ENCODE results near the gene TAF5. TPM values are rescaled to one million over a fixed set of nuclear protein-coding genes. Genes with fewer than 3 reads are reported as not detected.
"Not testable (repeated sequence)": the region's sequence is repeated elsewhere in the genome, so short reads cannot be mapped to it uniquely, and the experiment has no call there.

Gene TAF5
- total RNA-seq = 4.1 TPM

GRCh38 chr10:103367782-103368518, at the start of gene TAF5:
Gene TAF5, plus strand, starts transcription at chr10:103367976. Its CDS starts 14 bp downstream, at chr10:103367990.
- DNase-seq = peak; percentile 98

- DNase-seq = no peak
Measured at GRCh38 chr10:103327906-103328305, 39.9 kb upstream of the TAF5 start.

- DNase-seq = peak; percentile 37
Measured at GRCh38 chr10:103333934-103334520, 33.7 kb upstream of the TAF5 start.

GRCh38 chr10:103334567-103334966, 33.2 kb upstream of the TAF5 start:
- DNase-seq = no peak

- DNase-seq = no peak
Measured at GRCh38 chr10:103336370-103336769, 31.4 kb upstream of the TAF5 start.

- DNase-seq = peak; percentile 3
Measured at GRCh38 chr10:103350175-103350516, 17.6 kb upstream of the TAF5 start.

- DNase-seq = peak; percentile 95
Measured at GRCh38 chr10:103350517-103351260, 17.1 kb upstream of the TAF5 start, which contains the start of gene PCGF6. Gene PCGF6, minus strand, starts transcription at chr10:103351140. Its CDS starts 74 bp downstream, at chr10:103351066.

- DNase-seq = no peak
Measured at GRCh38 chr10:103353281-103353680, 14.5 kb upstream of the TAF5 start.

GRCh38 chr10:103354567-103354966, 13.2 kb upstream of the TAF5 start:
- DNase-seq = not testable (repeated sequence)

- DNase-seq = no peak
Measured at GRCh38 chr10:103355906-103356599, 11.7 kb upstream of the TAF5 start.

GRCh38 chr10:103359493-103359892, 8.3 kb upstream of the TAF5 start:
- not testable (repeated sequence) for DNase-seq

- not testable (repeated sequence) for DNase-seq
Measured at GRCh38 chr10:103360791-103361190, 7.0 kb upstream of the TAF5 start.

- no peak for DNase-seq
Measured at GRCh38 chr10:103367379-103367781, 396 bp upstream of the TAF5 start.

- no peak for DNase-seq
Measured at GRCh38 chr10:103373544-103373943, 5.8 kb downstream of the TAF5 start.

- no peak for DNase-seq
Measured at GRCh38 chr10:103374263-103374662, 6.5 kb downstream of the TAF5 start.

GRCh38 chr10:103382769-103383168, 15.0 kb downstream of the TAF5 start:
- DNase-seq = no peak

- DNase-seq = no peak
Measured at GRCh38 chr10:103394180-103394579, 26.4 kb downstream of the TAF5 start.

GRCh38 chr10:103395754-103396066, 27.9 kb downstream of the TAF5 start:
- DNase-seq = peak; percentile 42

GRCh38 chr10:103396067-103396788, 28.5 kb downstream of the TAF5 start, which contains the start of the genes ATP5MK and PDCD11:
Gene ATP5MK, minus strand, starts transcription at chr10:103396475. Its CDS starts 4,018 bp downstream, at chr10:103392457.
Gene PDCD11, plus strand, starts transcription at chr10:103396626. Its CDS starts 1,801 bp downstream, at chr10:103398427.
- DNase-seq = peak; percentile 99

- no peak for DNase-seq
Measured at GRCh38 chr10:103396789-103397087, 29.0 kb downstream of the TAF5 start.

- no peak for DNase-seq
Measured at GRCh38 chr10:103397191-103397825, 29.5 kb downstream of the TAF5 start.

- DNase-seq = no peak
Measured at GRCh38 chr10:103413564-103413963, 45.8 kb downstream of the TAF5 start.

Measured in tongue (tissue), 2 donors.